Upper lobe of right lung (tissue), 1 donor: ENCODE measurements around the gene NAGLU. TPM values are rescaled to one million over a fixed set of nuclear protein-coding genes. Genes with fewer than 3 reads are reported as not detected.
A peak's percentile ranks its signal among the peaks of the same experiment; 100 is the strongest.

Experiments
- ATAC-seq: fragments of 200-7000 bp; cut with Tn5 transposase; one replicate; pipeline ENCODE4 v1.9.1; 2020; ENCODE audit warnings: mild to moderate bottlenecking, moderate library complexity
- DNase-seq: peaks from one replicate; pipeline ENCODE4 v3.0.0-alpha.2; 2020
- H3K27ac ChIP-seq: fragments of 200-600 bp; one replicate; pipeline ENCODE4 v1.8.0; 2022
- H3K27me3 ChIP-seq: fragments of 200-600 bp; one replicate; pipeline ENCODE4 v1.8.0; 2022; ENCODE audit warnings: mild to moderate bottlenecking
- H3K36me3 ChIP-seq: fragments of 200-600 bp; one replicate; pipeline ENCODE4 v1.8.0; 2022
- H3K4me1 ChIP-seq: fragments of 200-600 bp; one replicate; pipeline ENCODE4 v1.8.0; 2022
- H3K4me3 ChIP-seq: fragments of 200-600 bp; one replicate; pipeline ENCODE4 v1.8.0; 2022; ENCODE audit warnings: mild to moderate bottlenecking
- H3K9me3 ChIP-seq: fragments of 200-600 bp; one replicate; pipeline ENCODE4 v1.8.0; 2022
- CTCF ChIP-seq: fragments of 200-600 bp; IDR thresholded peaks from one replicate; pipeline ENCODE4 v1.8.0; 2022; ENCODE audit warnings: antibody characterized with exemption
- intact Hi-C: fragments of 100-400 bp; cut with DNase I; formaldehyde crosslinking; loops from one replicate; pipeline ENCODE4 v1.11.0; 2022
- total RNA-seq: library from RNA; stranded (reverse); fragmentation: NEBNext Ultra II Directional; extraction: Animal tissue kit (Norgen Biotek cat#: 25700); gene quantifications from one replicate; pipeline ENCODE4 v1.2.1, GENCODE V29; 2021
- donor health status: DM: no; HTN: yes; CAD: no; lungs with severe emphysema.

NAGLU gene
- total RNA-seq, 1 donor from 2014 or later = 46.9 TPM

- no peak overlapping the region for H3K27ac ChIP-seq
- DNase-seq (no peak), ATAC-seq (no peak)
- no peaks in the 10 kb centered on the region for H3K9me3 ChIP-seq
- no peaks in the 10 kb centered on the region for H3K36me3 ChIP-seq
- no peak for TF ChIP-seq CTCF
- H3K4me1 ChIP-seq = peaks cover 48% of the 10 kb centered on the region
- no peak overlapping the region for H3K4me3 ChIP-seq
- no peaks in the 10 kb centered on the region for H3K27me3 ChIP-seq
- intact Hi-C loops = no loop called here
Observed at GRCh38 chr17:42527932-42528331, 8.1 kb upstream of the NAGLU start.

DNA sequence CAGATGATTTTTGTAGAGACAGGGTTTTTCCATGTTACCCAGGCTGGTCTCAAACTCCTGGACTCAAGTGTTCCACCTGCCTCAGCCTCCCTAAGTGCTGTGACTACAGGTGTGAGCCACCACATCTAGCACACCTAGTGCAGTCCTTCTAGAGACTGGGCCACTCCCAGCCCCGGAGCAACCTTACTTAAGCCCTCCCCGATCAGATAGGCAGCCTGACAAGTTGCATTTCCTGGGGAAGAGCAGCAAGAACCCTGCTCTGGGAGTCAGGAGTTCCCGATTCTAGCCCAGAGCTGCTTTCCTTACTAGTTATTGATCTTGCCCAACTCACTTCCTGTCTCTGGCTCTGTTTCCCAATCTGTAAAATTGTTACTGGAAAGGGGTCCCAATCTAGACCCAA is 7.0 kb upstream of the NAGLU start:
- H3K4me3 ChIP-seq = no peak overlapping the region
- no peaks in the 10 kb centered on the region for H3K36me3 ChIP-seq
- TF ChIP-seq CTCF = no peak
- no peaks in the 10 kb centered on the region for H3K9me3 ChIP-seq
- intact Hi-C loops = no loop called here
- no peak overlapping the region for H3K27ac ChIP-seq
- ATAC-seq (no peak), DNase-seq (no peak)
- H3K27me3 ChIP-seq = no peaks in the 10 kb centered on the region
- H3K4me1 ChIP-seq = peaks cover 43% of the 10 kb centered on the region

DNA sequence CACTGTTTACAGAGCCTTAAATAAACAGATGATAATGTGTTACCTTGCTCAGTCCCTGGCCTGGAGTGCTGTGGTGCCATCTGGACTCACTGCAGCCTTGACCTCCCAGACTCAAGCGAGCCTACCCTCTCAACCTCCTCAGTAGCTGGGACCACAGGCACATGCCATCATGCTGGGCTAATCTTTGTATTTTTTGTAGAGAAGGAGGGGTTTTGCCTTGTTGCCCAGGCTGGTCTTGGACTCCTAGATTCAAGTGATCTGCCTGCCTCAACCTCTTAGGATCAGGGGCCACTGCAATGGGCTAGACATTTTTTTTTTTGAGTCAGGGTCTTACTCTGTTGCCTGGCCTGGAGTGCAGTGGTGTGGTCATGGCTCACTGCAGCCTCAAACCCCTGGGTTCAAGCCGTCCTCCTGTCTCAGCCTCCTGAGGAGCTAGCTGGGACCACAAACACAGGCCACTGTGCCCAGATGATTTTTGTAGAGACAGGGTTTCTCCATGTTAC is 5.0 kb upstream of the NAGLU start:
- no peak for TF ChIP-seq CTCF
- ATAC-seq = no peak
- no peaks in the 10 kb centered on the region for H3K36me3 ChIP-seq
- H3K27ac ChIP-seq = peak overlapping the region; percentile 79
- no peaks in the 10 kb centered on the region for H3K9me3 ChIP-seq
- no peak for DNase-seq
- peaks cover 44% of the 10 kb centered on the region for H3K4me1 ChIP-seq
- H3K4me3 ChIP-seq = no peak overlapping the region
- no peaks in the 10 kb centered on the region for H3K27me3 ChIP-seq
- intact Hi-C loops = no loop called here

DNA sequence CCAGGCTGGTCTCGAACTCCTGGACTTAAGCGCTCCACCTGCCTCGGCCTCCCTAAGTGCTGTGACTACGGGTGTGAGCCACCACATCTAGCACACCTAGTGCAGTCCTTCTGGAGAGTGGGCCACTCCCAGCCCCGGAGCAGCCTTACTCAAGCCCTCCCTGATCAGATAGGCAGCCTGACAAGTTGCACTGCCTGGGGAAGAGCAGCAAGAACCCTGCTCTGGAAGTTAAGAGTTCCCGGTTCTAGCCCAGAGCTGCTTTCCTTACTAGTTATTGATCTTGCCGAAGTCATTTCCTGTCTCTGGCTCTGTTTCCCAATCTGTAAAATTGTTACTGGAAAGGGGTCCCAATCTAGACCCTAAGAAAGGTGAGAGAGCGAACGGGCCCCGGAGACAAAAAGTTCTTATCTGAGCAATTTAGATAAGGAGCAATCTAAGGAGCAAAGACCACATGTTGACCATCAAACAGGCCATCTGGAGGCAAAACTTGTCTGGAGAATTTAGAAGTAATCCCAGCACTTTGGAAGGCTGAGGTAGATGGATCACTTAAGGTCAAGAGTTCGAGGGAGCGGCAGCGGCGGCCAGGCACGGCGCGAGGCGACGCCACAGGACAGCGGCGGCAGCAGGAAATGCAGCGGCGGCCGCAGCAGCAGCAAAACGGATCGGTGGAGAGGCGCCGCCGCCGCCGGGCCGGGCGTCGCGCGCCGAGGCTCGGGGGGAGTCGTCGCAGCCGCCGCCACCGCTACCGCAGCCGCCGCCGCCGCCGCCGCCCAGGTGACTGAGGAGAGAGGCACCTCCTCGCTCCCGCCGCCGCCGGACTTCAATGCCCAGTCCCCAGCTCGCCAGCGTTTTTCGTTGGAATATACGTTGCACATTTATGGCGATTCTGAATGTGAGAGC is 4.3 kb upstream of the NAGLU start:
- Histone ChIP-seq H3K4me3 (peak overlapping the region; percentile 52), H3K4me1 (peaks cover 37% of the 10 kb centered on the region), H3K9me3 (no peaks in the 10 kb centered on the region), H3K27ac (peak overlapping the region; percentile 79), H3K36me3 (no peaks in the 10 kb centered on the region), H3K27me3 (no peaks in the 10 kb centered on the region)
- ATAC-seq (peak; percentile 64), DNase-seq (peak; percentile 88)
- intact Hi-C loops = no loop called here
- peak; percentile 49 for TF ChIP-seq CTCF

- peaks cover 27% of the 10 kb centered on the region for H3K4me1 ChIP-seq
- H3K4me3 ChIP-seq = peak overlapping the region; percentile 55
- no peaks in the 10 kb centered on the region for H3K9me3 ChIP-seq
- H3K27ac ChIP-seq = peak overlapping the region; percentile 84
- DNase-seq (no peak), ATAC-seq (no peak)
- peaks cover 19% of the 10 kb centered on the region for H3K36me3 ChIP-seq
- H3K27me3 ChIP-seq = no peaks in the 10 kb centered on the region
- TF ChIP-seq CTCF = no peak
- intact Hi-C loops = no loop called here
Observed at GRCh38 chr17:42535155-42536047, 640 bp upstream of the NAGLU start.
